GM21381 (cell line): Measurements from ENCODE around the gene OR1I1.
"Not testable (repeated sequence)": the region's sequence is repeated elsewhere in the genome, so short reads cannot be mapped to it uniquely, and the experiment has no call there.

Experiments
- ATAC-seq: cut with Tn5 transposase; IDR thresholded peaks from one replicate; pipeline ENCODE4 v1.9.1; 2021; ENCODE audit warnings: mild to moderate bottlenecking, moderate library complexity; ENCODE audit not compliant: unreplicated experiment

OR1I1 gene

GRCh38 chr19:15097980-15098379 lies 16.0 kb downstream of the OR1I1 start:
- not testable (repeated sequence) for ATAC-seq

- ATAC-seq, result no peak
These were observed 16.4 kb downstream of the OR1I1 start for GRCh38 chr19:15098460-15098859.

GRCh38 chr19:15099017-15099582 lies 17.1 kb downstream of the OR1I1 start:
- ATAC-seq, result no peak

GRCh38 chr19:15101479-15102082 lies 19.6 kb downstream of the OR1I1 start:
- no peak for ATAC-seq

GRCh38 chr19:15104003-15104402 lies 22.0 kb downstream of the OR1I1 start:
- no peak for ATAC-seq

GRCh38 chr19:15104411-15104810 lies 22.4 kb downstream of the OR1I1 start:
- no peak for ATAC-seq

GRCh38 chr19:15105044-15105443 lies 23.0 kb downstream of the OR1I1 start:
- ATAC-seq, result no peak

GRCh38 chr19:15107061-15108010 lies 25.3 kb downstream of the OR1I1 start, which contains the start of gene SYDE1:
TSS of gene SYDE1 (plus strand) at chr19:15107401. CDS start at chr19:15107434, 33 bp downstream.
- no peak for ATAC-seq

- no peak for ATAC-seq
These were observed 26.3 kb downstream of the OR1I1 start for GRCh38 chr19:15108145-15108844.

GRCh38 chr19:15108845-15109767 lies 27.1 kb downstream of the OR1I1 start:
- ATAC-seq, result no peak

- ATAC-seq, result no peak
These were observed 27.9 kb downstream of the OR1I1 start for GRCh38 chr19:15109768-15110417.

GRCh38 chr19:15110418-15110815 lies 28.4 kb downstream of the OR1I1 start:
- ATAC-seq, result no peak

GRCh38 chr19:15111758-15112157 lies 29.7 kb downstream of the OR1I1 start:
- ATAC-seq, result no peak

- ATAC-seq, result no peak
These were observed 30.4 kb downstream of the OR1I1 start for GRCh38 chr19:15112385-15112784.

- no peak for ATAC-seq
These were observed 31.5 kb downstream of the OR1I1 start for GRCh38 chr19:15113245-15114152.

- no peak for ATAC-seq
These were observed 32.1 kb downstream of the OR1I1 start for GRCh38 chr19:15114153-15114540.

- no peak for ATAC-seq
These were observed 33.1 kb downstream of the OR1I1 start for GRCh38 chr19:15115080-15115479.

- no peak for ATAC-seq
These were observed 34.0 kb downstream of the OR1I1 start for GRCh38 chr19:15115762-15116615.
